ENCODE results near the gene FLOT1.

Gene FLOT1

DNA sequence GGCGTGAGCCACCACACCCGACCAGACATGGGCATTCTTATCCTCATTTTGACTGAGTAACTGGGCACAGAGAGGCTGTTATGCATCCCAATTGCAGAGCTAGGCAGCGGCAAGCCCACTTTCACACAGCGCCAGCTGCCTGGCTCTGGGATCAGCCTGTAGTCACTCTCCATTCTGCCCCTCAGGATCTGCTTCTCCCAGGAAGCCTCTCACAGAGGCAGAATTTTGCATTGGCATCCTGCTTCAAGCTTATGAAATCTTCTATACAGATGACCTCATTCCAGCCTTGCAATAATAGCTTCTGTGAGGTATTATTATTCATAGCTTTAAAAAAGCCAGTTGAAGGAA is 38.9 kb upstream of the FLOT1 start:
- DNase-seq (ENCODE audit: low read depth): no peak
- no peak overlapping the region for H3K4me3 ChIP-seq (ENCODE audit: low read length)
- no peak for TF ChIP-seq CTCF (conservative IDR thresholded peaks at IDR 0.05; ENCODE audit: low read depth, low read length)

DNA sequence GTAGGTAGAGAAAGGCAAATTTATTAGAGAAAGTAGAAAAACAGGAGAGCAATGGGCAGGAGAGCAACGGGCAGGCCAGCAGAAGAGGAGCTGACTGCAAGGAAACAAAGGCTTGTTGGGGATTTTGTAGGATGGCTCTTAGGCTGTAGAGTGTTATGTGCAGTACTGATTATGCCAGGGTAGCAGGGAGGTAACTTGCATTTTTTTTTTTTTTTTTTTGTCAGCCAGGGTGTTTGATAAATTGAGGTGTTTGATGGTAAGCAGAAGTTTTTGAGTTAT is 38.1 kb upstream of the FLOT1 start:
- no peak overlapping the region for H3K4me3 ChIP-seq (ENCODE audit: low read length)
- DNase-seq (ENCODE audit: low read depth): no peak
- TF ChIP-seq CTCF (conservative IDR thresholded peaks at IDR 0.05; ENCODE audit: low read depth, low read length): no peak

- H3K4me3 ChIP-seq (ENCODE audit: low read length): no peak overlapping the region
- no peak for DNase-seq (ENCODE audit: low read depth)
- no peak for TF ChIP-seq CTCF (conservative IDR thresholded peaks at IDR 0.05; ENCODE audit: low read depth, low read length)
Observed at GRCh38 chr6:30779850-30780641, 37.6 kb upstream of the FLOT1 start.

- TF ChIP-seq CTCF (conservative IDR thresholded peaks at IDR 0.05; ENCODE audit: low read depth, low read length): no peak
- DNase-seq (ENCODE audit: low read depth): no peak
Observed at GRCh38 chr6:30778001-30778635, 35.6 kb upstream of the FLOT1 start.

GRCh38 chr6:30777155-30777485 is 34.6 kb upstream of the FLOT1 start:
- no peak for TF ChIP-seq CTCF (conservative IDR thresholded peaks at IDR 0.05; ENCODE audit: low read depth, low read length)
- H3K4me3 ChIP-seq (ENCODE audit: low read length): no peak overlapping the region
- no peak for DNase-seq (ENCODE audit: low read depth)

More at GRCh38 chr6:30778001-30778635, 35.6 kb upstream of the FLOT1 start:
- H3K4me3 ChIP-seq (ENCODE audit: low read length): no peak overlapping the region

GRCh38 chr6:30776390-30777154 is 34.1 kb upstream of the FLOT1 start:
- no peak for DNase-seq (ENCODE audit: low read depth)
- no peak overlapping the region for H3K4me3 ChIP-seq (ENCODE audit: low read length)
- no peak for TF ChIP-seq CTCF (conservative IDR thresholded peaks at IDR 0.05; ENCODE audit: low read depth, low read length)
